GM19025 (cell line): ENCODE results near the gene ANKRD33.

Experiments
- ATAC-seq: cut with Tn5 transposase; IDR thresholded peaks from one replicate; pipeline ENCODE4 v1.9.1; 2021; ENCODE audit warnings: mild to moderate bottlenecking, low read depth, moderate library complexity; ENCODE audit not compliant: unreplicated experiment

ANKRD33 gene

GRCh38 chr12:51937926-51938325, 50.0 kb downstream of the ANKRD33 start:
- no peak for ATAC-seq

GRCh38 chr12:51938726-51939125, 50.8 kb downstream of the ANKRD33 start:
- no peak for ATAC-seq

- ATAC-seq: no peak
Observed at GRCh38 chr12:51941011-51941581, 53.2 kb downstream of the ANKRD33 start.
